ENCODE data around the gene RAD9A.

Gene RAD9A

GRCh38 chr11:67441731-67442351 lies 50.1 kb downstream of the RAD9A start:
- peak overlapping the region; percentile 76 to 88 for H3K4me3 ChIP-seq (ENCODE audit: low read length in 2 of 2)
- H3K36me3 ChIP-seq (ENCODE audit: control insufficient read depth in 2 of 2, insufficient read depth in 2 of 2, low read length in 2 of 2), result peaks cover 20 to 24% of the 10 kb centered on the region in 2 donors
- H3K4me1 ChIP-seq (ENCODE audit: control insufficient read depth in 2 of 2, insufficient read depth in 2 of 2, low read length in 2 of 2), result peaks cover 19 to 27% of the 10 kb centered on the region in 2 donors
- H3K9ac ChIP-seq (ENCODE audit: low read depth in 1 of 2, low read length in 2 of 2), result peak overlapping the region; percentile 83 to 96
- H3K9me3 ChIP-seq (ENCODE audit: control insufficient read depth in 2 of 2, low read length in 2 of 2), result no peaks in the 10 kb centered on the region
- H3K27me3 ChIP-seq (ENCODE audit: control insufficient read depth in 2 of 2, insufficient read depth in 2 of 2, low read length in 2 of 2), result no peaks in the 10 kb centered on the region
- peak overlapping the region in 1 of 2 donors; percentile 16 for H3K27ac ChIP-seq (ENCODE audit: low read depth in 2 of 2, low read length in 2 of 2)

DNA sequence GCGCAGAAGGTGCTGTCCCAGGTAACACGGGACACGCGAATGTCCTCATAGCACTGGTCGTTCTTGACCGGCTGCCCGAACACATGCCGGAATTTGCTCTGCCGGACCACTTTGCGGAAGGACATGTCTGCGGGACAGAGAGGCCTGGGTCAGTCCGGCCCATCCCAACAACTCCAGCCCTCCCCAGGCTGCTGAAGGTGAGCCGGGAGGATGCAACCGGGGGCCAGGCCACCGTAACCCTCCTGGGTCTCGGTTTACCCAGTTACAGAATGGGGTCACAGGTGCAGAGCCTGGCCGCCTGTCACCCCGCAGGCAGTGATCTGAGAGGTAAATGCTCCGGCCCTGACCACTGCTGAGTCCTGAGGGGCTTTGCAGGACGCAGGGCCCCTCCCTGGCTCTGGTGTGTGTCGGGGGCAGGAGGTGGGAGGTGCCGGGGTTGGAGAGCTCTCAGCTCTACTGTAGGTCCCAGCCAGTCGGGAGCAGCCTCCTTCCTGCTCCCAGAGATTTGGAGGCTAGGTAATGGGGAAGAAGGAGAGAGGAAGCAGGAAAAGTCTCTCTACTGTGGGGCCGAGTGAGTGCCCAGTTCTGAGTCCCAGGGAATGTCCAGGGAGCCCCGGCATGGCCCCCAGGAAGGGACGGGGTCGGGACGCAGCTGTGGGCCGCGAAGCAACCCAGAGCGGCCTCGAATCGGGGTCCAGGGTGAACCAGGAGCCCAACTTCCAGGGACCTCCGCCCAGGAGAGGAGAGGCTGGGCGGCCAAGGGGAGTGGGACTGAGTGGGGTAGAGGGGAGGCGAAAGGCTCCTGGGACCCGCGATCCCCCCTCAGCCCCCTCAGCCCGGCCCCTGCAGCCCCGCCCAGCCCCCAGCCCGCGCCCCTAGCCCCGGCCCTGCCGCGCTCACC lies 51.0 kb downstream of the RAD9A start:
- H3K9ac ChIP-seq (ENCODE audit: low read depth in 1 of 2, low read length in 2 of 2), result peak overlapping the region; percentile 83 to 96
- peak overlapping the region; percentile 76 to 88 for H3K4me3 ChIP-seq (ENCODE audit: low read length in 2 of 2)
- H3K27ac ChIP-seq (ENCODE audit: low read depth in 2 of 2, low read length in 2 of 2), result peak overlapping the region; percentile 86 to 90
- peaks cover 19 to 27% of the 10 kb centered on the region in 2 donors for H3K4me1 ChIP-seq (ENCODE audit: control insufficient read depth in 2 of 2, insufficient read depth in 2 of 2, low read length in 2 of 2)
- no peaks in the 10 kb centered on the region for H3K9me3 ChIP-seq (ENCODE audit: control insufficient read depth in 2 of 2, low read length in 2 of 2)
- no peaks in the 10 kb centered on the region for H3K27me3 ChIP-seq (ENCODE audit: control insufficient read depth in 2 of 2, insufficient read depth in 2 of 2, low read length in 2 of 2)
- peaks cover 18 to 21% of the 10 kb centered on the region in 2 donors for H3K36me3 ChIP-seq (ENCODE audit: control insufficient read depth in 2 of 2, insufficient read depth in 2 of 2, low read length in 2 of 2)

GRCh38 chr11:67445515-67445914 lies 53.7 kb downstream of the RAD9A start:
- no peaks in the 10 kb centered on the region for H3K27me3 ChIP-seq (ENCODE audit: control insufficient read depth in 2 of 2, insufficient read depth in 2 of 2, low read length in 2 of 2)
- H3K4me1 ChIP-seq (ENCODE audit: control insufficient read depth in 2 of 2, insufficient read depth in 2 of 2, low read length in 2 of 2), result peaks cover 16 to 19% of the 10 kb centered on the region in 2 donors
- H3K9ac ChIP-seq (ENCODE audit: low read depth in 1 of 2, low read length in 2 of 2), result no peak overlapping the region
- H3K27ac ChIP-seq (ENCODE audit: low read depth in 2 of 2, low read length in 2 of 2), result no peak overlapping the region
- peaks cover 11% of the 10 kb centered on the region in 2 donors for H3K36me3 ChIP-seq (ENCODE audit: control insufficient read depth in 2 of 2, insufficient read depth in 2 of 2, low read length in 2 of 2)
- no peaks in the 10 kb centered on the region for H3K9me3 ChIP-seq (ENCODE audit: control insufficient read depth in 2 of 2, low read length in 2 of 2)
- H3K4me3 ChIP-seq (ENCODE audit: low read length in 2 of 2), result no peak overlapping the region

Measured in mucosa of rectum (tissue), 2 donors.